ENCODE results near the gene LDHD. TPM values are rescaled to one million over a fixed set of nuclear protein-coding genes. Genes with fewer than 3 reads are reported as not detected.
"Not testable (repeated sequence)": the region's sequence is repeated elsewhere in the genome, so short reads cannot be mapped to it uniquely, and the experiment has no call there.

LDHD gene
- total and polyA plus RNA-seq, 5 donors from 2014 or later: 0.10 to 0.32 (median 0.15) TPM; not detected in 2

GRCh38 chr16:75095204-75095621, 21.4 kb downstream of the LDHD start:
- H3K9me3 Mint-ChIP-seq: peaks cover 0 to 2% (median 0%) of the 10 kb centered on the region in 7 donors
- Histone ChIP-seq H3K36me3 (ENCODE audit: control insufficient read depth, insufficient read depth, low read length) (no peaks in the 10 kb centered on the region), H3K4me3 (ENCODE audit: low read depth, low read length) (no peak overlapping the region), H3K27ac (ENCODE audit: insufficient read depth, low read length, poor library complexity, severe bottlenecking) (no peak overlapping the region), H3K9me3 (ENCODE audit: control insufficient read depth in 2 of 2, low read length in 2 of 2) (no peaks in the 10 kb centered on the region), H3K27me3 (ENCODE audit: control insufficient read depth, insufficient read depth, low read length) (no peaks in the 10 kb centered on the region), H3K4me1 (ENCODE audit: control insufficient read depth, insufficient read depth, low read length, poor library complexity, severe bottlenecking) (peaks cover 31% of the 10 kb centered on the region)
- ATAC-seq (ENCODE audit: low read depth in 2 of 2) (no peak), DNase-seq (no peak)
- no peak overlapping the region for H3K4me3 Mint-ChIP-seq
- peak overlapping the region in 1 of 3 donors; percentile 31 for H3K27ac Mint-ChIP-seq
- no peaks in the 10 kb centered on the region for H3K36me3 Mint-ChIP-seq
- H3K4me1 Mint-ChIP-seq: peaks cover 0 to 35% (median 25%) of the 10 kb centered on the region in 4 donors
- H3K27me3 Mint-ChIP-seq: no peaks in the 10 kb centered on the region

DNA sequence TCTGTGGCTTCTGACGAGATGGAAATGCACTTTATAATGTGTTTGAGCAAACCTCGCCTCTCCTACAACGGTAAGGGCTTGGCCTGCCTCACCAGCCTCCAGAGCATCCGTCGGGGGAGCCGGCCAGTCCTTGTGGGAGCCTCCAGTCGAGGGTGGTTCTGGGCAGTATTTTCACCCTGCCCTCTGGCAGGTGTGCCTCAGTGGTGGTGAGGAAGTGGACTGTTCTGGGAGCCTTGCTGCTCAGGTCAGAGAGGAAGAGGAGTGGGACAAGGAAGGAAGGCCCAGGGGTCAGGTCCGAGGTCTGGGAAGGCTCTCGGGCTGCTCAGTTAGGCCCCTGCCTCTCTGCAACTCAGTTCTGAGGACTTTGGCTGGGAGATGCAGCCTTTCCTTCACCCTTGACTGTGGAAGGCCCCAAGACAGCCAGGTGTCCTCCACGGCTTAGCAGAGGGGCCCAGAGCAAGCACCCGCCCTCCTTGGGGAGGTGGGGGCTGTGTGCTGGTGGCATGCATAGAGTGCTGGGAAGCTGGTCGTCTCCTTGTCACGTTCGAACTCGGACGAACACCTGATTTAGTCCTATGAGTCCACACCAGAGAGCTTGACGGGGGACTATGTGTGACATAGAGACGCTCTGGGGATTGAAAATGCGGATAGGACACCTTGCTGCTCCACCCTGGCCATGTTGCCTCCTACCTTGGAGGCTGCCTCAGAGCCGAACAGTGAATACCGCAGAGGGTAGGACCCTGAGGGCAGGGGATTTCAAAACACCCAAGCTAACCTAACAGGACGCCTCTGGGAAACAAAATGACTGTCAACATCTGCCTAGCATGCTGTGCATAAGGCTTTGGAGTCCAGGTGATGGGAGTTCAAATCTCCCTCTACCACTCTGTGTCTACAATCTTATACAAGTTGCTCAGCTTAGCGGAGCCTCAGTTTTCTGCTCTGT, 22.7 kb downstream of the LDHD start:
- Mint-ChIP-seq H3K27me3 (no peaks in the 10 kb centered on the region), H3K4me3 (no peak overlapping the region), H3K27ac (peak overlapping the region in 1 of 3 donors; percentile 77), H3K4me1 (peaks cover 7 to 34% (median 17%) of the 10 kb centered on the region in 4 donors), H3K36me3 (no peaks in the 10 kb centered on the region), H3K9me3 (peaks cover 0 to 2% (median 0%) of the 10 kb centered on the region in 7 donors)
- Histone ChIP-seq H3K4me3 (ENCODE audit: low read depth, low read length) (no peak overlapping the region), H3K27ac (ENCODE audit: insufficient read depth, low read length, poor library complexity, severe bottlenecking) (no peak overlapping the region), H3K36me3 (ENCODE audit: control insufficient read depth, insufficient read depth, low read length) (no peaks in the 10 kb centered on the region), H3K9me3 (ENCODE audit: control insufficient read depth in 2 of 2, low read length in 2 of 2) (no peaks in the 10 kb centered on the region), H3K4me1 (ENCODE audit: control insufficient read depth, insufficient read depth, low read length, poor library complexity, severe bottlenecking) (peaks cover 17% of the 10 kb centered on the region), H3K27me3 (ENCODE audit: control insufficient read depth, insufficient read depth, low read length) (no peaks in the 10 kb centered on the region)
- DNase-seq (no peak), ATAC-seq (ENCODE audit: low read depth in 2 of 2) (no peak)

- H3K4me1 Mint-ChIP-seq: peaks cover 7 to 23% (median 14%) of the 10 kb centered on the region in 4 donors
- peak overlapping the region; percentile 60 to 91 (median 80) for H3K27ac Mint-ChIP-seq
- DNase-seq: no peak
- no peaks in the 10 kb centered on the region for H3K9me3 ChIP-seq (ENCODE audit: control insufficient read depth in 2 of 2, low read length in 2 of 2)
- peaks cover 6% of the 10 kb centered on the region for H3K4me1 ChIP-seq (ENCODE audit: control insufficient read depth, insufficient read depth, low read length, poor library complexity, severe bottlenecking)
- no peaks in the 10 kb centered on the region for H3K36me3 Mint-ChIP-seq
- H3K4me3 Mint-ChIP-seq: no peak overlapping the region
- ATAC-seq (ENCODE audit: low read depth in 2 of 2): no peak
- peaks cover 0 to 2% (median 0%) of the 10 kb centered on the region in 7 donors for H3K9me3 Mint-ChIP-seq
- no peaks in the 10 kb centered on the region for H3K36me3 ChIP-seq (ENCODE audit: control insufficient read depth, insufficient read depth, low read length)
- H3K4me3 ChIP-seq (ENCODE audit: low read depth, low read length): no peak overlapping the region
- H3K27me3 Mint-ChIP-seq: no peaks in the 10 kb centered on the region
- no peaks in the 10 kb centered on the region for H3K27me3 ChIP-seq (ENCODE audit: control insufficient read depth, insufficient read depth, low read length)
- H3K27ac ChIP-seq (ENCODE audit: insufficient read depth, low read length, poor library complexity, severe bottlenecking): no peak overlapping the region
Observed at GRCh38 chr16:75092777-75093176, 23.8 kb downstream of the LDHD start.

- not testable (repeated sequence) for H3K9me3 Mint-ChIP-seq; H3K4me1 ChIP-seq (ENCODE audit: control insufficient read depth, insufficient read depth, low read length, poor library complexity, severe bottlenecking); DNase-seq; H3K27me3 ChIP-seq (ENCODE audit: control insufficient read depth, insufficient read depth, low read length); H3K4me3 ChIP-seq (ENCODE audit: low read depth, low read length); H3K27me3 Mint-ChIP-seq; H3K27ac ChIP-seq (ENCODE audit: insufficient read depth, low read length, poor library complexity, severe bottlenecking); ATAC-seq (ENCODE audit: low read depth in 2 of 2); H3K36me3 Mint-ChIP-seq; H3K36me3 ChIP-seq (ENCODE audit: control insufficient read depth, insufficient read depth, low read length); H3K4me3 Mint-ChIP-seq; H3K27ac Mint-ChIP-seq; H3K9me3 ChIP-seq (ENCODE audit: control insufficient read depth in 2 of 2, low read length in 2 of 2)
- peaks cover 7 to 19% (median 9%) of the 10 kb centered on the region in 4 donors for H3K4me1 Mint-ChIP-seq
Observed at GRCh38 chr16:75091619-75092018, 25.0 kb downstream of the LDHD start.

- not testable (repeated sequence) for H3K27ac ChIP-seq (ENCODE audit: insufficient read depth, low read length, poor library complexity, severe bottlenecking); H3K36me3 Mint-ChIP-seq; H3K4me3 Mint-ChIP-seq; H3K4me3 ChIP-seq (ENCODE audit: low read depth, low read length); H3K27me3 Mint-ChIP-seq; H3K36me3 ChIP-seq (ENCODE audit: control insufficient read depth, insufficient read depth, low read length); ATAC-seq (ENCODE audit: low read depth in 2 of 2); DNase-seq; H3K9me3 Mint-ChIP-seq; H3K27ac Mint-ChIP-seq; H3K27me3 ChIP-seq (ENCODE audit: control insufficient read depth, insufficient read depth, low read length); H3K9me3 ChIP-seq (ENCODE audit: control insufficient read depth in 2 of 2, low read length in 2 of 2); H3K4me1 ChIP-seq (ENCODE audit: control insufficient read depth, insufficient read depth, low read length, poor library complexity, severe bottlenecking)
- H3K4me1 Mint-ChIP-seq: peaks cover 7 to 23% (median 7%) of the 10 kb centered on the region in 4 donors
Observed at GRCh38 chr16:75090899-75091298, 25.7 kb downstream of the LDHD start.

GRCh38 chr16:75089486-75090202, 26.9 kb downstream of the LDHD start:
- no peaks in the 10 kb centered on the region for H3K36me3 Mint-ChIP-seq
- peak overlapping the region in 2 of 3 donors; percentile 79 to 80 for H3K27ac Mint-ChIP-seq
- no peak for ATAC-seq (ENCODE audit: low read depth in 2 of 2)
- Histone ChIP-seq H3K9me3 (ENCODE audit: control insufficient read depth in 2 of 2, low read length in 2 of 2) (no peaks in the 10 kb centered on the region), H3K27ac (ENCODE audit: insufficient read depth, low read length, poor library complexity, severe bottlenecking) (no peak overlapping the region), H3K4me3 (ENCODE audit: low read depth, low read length) (no peak overlapping the region), H3K36me3 (ENCODE audit: control insufficient read depth, insufficient read depth, low read length) (no peaks in the 10 kb centered on the region), H3K4me1 (ENCODE audit: control insufficient read depth, insufficient read depth, low read length, poor library complexity, severe bottlenecking) (no peaks in the 10 kb centered on the region), H3K27me3 (ENCODE audit: control insufficient read depth, insufficient read depth, low read length) (no peaks in the 10 kb centered on the region)
- DNase-seq: no peak
- H3K4me1 Mint-ChIP-seq: peaks cover 7 to 35% (median 10%) of the 10 kb centered on the region in 4 donors
- no peaks in the 10 kb centered on the region for H3K9me3 Mint-ChIP-seq
- H3K4me3 Mint-ChIP-seq: no peak overlapping the region
- no peaks in the 10 kb centered on the region for H3K27me3 Mint-ChIP-seq

DNA sequence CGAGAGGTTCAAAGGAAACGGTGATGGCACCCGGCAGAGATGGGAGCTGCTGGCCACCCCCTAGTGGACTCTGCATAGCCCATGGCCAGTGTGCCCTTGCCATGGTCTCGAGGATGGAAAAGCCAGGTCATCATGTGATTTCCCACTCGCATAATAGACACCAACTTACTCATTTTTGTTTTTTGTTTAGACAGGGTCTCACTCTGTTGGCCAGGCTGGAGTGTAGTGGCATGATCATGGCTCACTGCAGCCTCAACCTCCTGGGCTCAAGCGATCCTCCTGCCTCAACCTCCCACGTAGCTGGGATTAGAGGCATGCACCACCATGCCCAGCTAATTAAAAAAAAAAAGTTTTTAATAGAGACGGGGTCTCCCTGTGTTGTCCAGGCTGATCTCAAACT, 27.6 kb downstream of the LDHD start:
- ATAC-seq (ENCODE audit: low read depth in 2 of 2) (no peak), DNase-seq (no peak)
- H3K27ac Mint-ChIP-seq: no peak overlapping the region
- no peaks in the 10 kb centered on the region for H3K36me3 Mint-ChIP-seq
- no peaks in the 10 kb centered on the region for H3K4me1 ChIP-seq (ENCODE audit: control insufficient read depth, insufficient read depth, low read length, poor library complexity, severe bottlenecking)
- H3K4me1 Mint-ChIP-seq: peaks cover 7 to 42% (median 12%) of the 10 kb centered on the region in 4 donors
- no peaks in the 10 kb centered on the region for H3K9me3 Mint-ChIP-seq
- H3K36me3 ChIP-seq (ENCODE audit: control insufficient read depth, insufficient read depth, low read length): peaks cover 2% of the 10 kb centered on the region
- H3K9me3 ChIP-seq (ENCODE audit: control insufficient read depth in 2 of 2, low read length in 2 of 2): no peaks in the 10 kb centered on the region
- no peak overlapping the region for H3K4me3 Mint-ChIP-seq
- H3K4me3 ChIP-seq (ENCODE audit: low read depth, low read length): no peak overlapping the region
- no peaks in the 10 kb centered on the region for H3K27me3 Mint-ChIP-seq
- H3K27ac ChIP-seq (ENCODE audit: insufficient read depth, low read length, poor library complexity, severe bottlenecking): no peak overlapping the region
- no peaks in the 10 kb centered on the region for H3K27me3 ChIP-seq (ENCODE audit: control insufficient read depth, insufficient read depth, low read length)
